ENCODE results near the gene CLEC6A.

Gene CLEC6A

DNA sequence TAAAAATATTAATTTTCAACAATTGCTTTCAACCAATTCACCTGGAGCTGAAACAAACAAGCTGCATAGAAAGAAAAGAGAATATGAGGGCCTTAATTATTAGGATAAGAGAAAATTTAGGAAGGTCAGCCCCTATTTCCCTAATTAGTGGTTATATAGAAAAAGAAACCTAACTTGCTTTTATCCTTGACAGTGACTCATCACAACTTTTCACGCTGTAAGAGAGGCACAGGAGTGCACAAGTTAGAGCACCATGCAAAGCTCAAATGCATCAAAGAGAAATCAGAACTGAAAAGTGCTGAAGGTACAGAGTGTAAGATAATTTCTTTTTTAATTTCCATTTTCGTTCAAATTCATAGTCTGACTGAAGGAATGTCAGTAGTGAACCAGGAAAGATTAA lies 62.2 kb downstream of the CLEC6A start:
- TF ChIP-seq POLR2A (IDR thresholded peaks at IDR 0.05; ENCODE audit: low read depth, low read length) (no peak), PAX5 (IDR thresholded peaks at IDR 0.05; ENCODE audit: insufficient read depth, low read length, severe bottlenecking) (no peak), SPI1 (IDR thresholded peaks at IDR 0.05; ENCODE audit: low read depth, low read length) (no peak), POLR2AphosphoS5 (IDR thresholded peaks at IDR 0.05; ENCODE audit: low read depth, low read length) (no peak), TAF1 (IDR thresholded peaks at IDR 0.05; ENCODE audit: low read depth, low read length) (no peak), POU2F2 (IDR thresholded peaks at IDR 0.05; ENCODE audit: low read depth, low read length) (no peak)
- DNase-seq (ENCODE audit: insufficient read length, low spot score): no peak
- no peak for FAIRE-seq

DNA sequence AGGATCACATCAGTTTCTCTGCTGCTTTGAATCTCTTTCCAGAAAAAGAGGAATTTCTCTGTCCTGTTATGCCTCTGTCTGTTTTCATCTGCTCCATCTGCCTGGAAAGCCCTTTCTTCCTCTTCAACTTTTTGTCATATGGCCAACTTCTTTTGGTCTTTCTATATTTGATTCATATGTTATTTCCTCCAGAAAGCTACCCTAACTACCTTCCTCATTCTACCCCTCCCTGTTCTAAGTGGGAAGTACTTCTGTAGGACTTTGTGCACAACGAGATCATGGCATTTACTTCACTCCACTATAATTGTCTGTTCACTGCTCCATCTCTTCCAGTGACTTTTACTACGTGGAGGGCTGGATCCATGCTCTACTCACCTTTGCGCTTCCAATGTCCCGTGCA lies 63.4 kb downstream of the CLEC6A start:
- no peak for DNase-seq (ENCODE audit: insufficient read length, low spot score)
- FAIRE-seq: no peak
- no peak for TF ChIP-seq POLR2A (IDR thresholded peaks at IDR 0.05; ENCODE audit: low read depth, low read length)
- no peak for TF ChIP-seq PAX5 (IDR thresholded peaks at IDR 0.05; ENCODE audit: insufficient read depth, low read length, severe bottlenecking)
- no peak for TF ChIP-seq TAF1 (IDR thresholded peaks at IDR 0.05; ENCODE audit: low read depth, low read length)
- TF ChIP-seq POU2F2 (IDR thresholded peaks at IDR 0.05; ENCODE audit: low read depth, low read length): no peak
- TF ChIP-seq POLR2AphosphoS5 (IDR thresholded peaks at IDR 0.05; ENCODE audit: low read depth, low read length): no peak
- no peak for TF ChIP-seq SPI1 (IDR thresholded peaks at IDR 0.05; ENCODE audit: low read depth, low read length)

DNA sequence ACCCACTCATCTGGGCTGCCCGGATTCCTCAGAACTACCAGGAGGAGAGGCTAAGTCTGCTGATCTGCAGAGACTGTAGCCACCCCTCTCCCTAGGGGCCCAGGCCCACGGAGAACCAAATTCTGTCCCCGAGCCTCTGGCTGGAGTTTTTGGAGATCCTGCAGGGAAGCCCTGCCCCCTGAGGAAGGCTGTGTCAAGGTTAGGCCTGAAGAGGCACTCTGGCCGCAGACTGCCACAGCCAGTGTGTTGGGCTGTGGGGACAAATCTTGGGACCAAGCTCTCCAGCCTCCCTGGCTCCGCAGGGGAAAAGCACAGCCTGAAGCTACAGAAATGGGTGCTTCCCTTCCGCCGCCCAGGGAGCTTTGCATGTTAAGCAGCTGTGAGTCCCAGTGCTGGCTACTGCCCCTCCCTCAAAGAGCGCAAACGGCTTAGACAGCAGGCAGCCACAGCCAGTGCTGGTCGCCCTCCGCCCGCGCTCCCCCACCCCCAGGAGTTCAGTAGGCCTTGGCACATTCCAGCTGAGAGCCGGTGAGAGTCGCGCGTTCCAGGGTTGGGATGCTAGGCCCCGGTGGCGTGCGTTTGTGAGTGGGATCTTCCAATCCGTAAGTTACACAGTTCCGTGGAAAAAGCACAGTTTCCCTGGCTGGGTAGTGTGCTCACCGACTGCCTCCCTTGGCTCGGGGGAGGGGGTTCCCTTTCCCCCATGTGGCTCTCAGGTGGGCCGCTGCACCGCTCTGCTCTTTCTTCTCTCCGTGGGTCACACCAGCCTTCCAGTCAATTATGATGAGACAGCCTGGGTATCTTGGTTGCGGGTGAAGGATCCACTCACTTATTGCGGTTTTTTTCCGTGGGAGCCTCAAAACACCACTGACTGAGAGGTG lies 71.7 kb downstream of the CLEC6A start:
- FAIRE-seq (no peak), DNase-seq (ENCODE audit: insufficient read length, low spot score) (no peak)
- TF ChIP-seq POU2F2 (IDR thresholded peaks at IDR 0.05; ENCODE audit: low read depth, low read length): no peak
- no peak for TF ChIP-seq TAF1 (IDR thresholded peaks at IDR 0.05; ENCODE audit: low read depth, low read length)
- TF ChIP-seq SPI1 (IDR thresholded peaks at IDR 0.05; ENCODE audit: low read depth, low read length): no peak
- TF ChIP-seq PAX5 (IDR thresholded peaks at IDR 0.05; ENCODE audit: insufficient read depth, low read length, severe bottlenecking): no peak
- no peak for TF ChIP-seq POLR2AphosphoS5 (IDR thresholded peaks at IDR 0.05; ENCODE audit: low read depth, low read length)
